HepG2 (cell line): ENCODE data around the gene RGS7. TPM values are rescaled to one million over a fixed set of nuclear protein-coding genes. Genes with fewer than 3 reads are reported as not detected.

Source experiments
- ATAC-seq: fragments of 200-7000 bp; cut with Tn5 transposase; 3 replicates; pipeline ENCODE4 v1.9.1; 2020; ENCODE audit warnings: mild to moderate bottlenecking, moderate library complexity
- BruUV-seq: library from RNA; stranded (reverse); fragments of 400-500 nt; replicated peaks from 2 replicates; lab custom pipeline; 2021; lab: Mats Ljungman, UMichigan
- CTCF ChIA-PET: fragments of 300-600 bp; formaldehyde crosslinking; extraction: SDS; loops from one replicate; lab custom pipeline; 2021; ENCODE audit warnings: low total read pairs, inconsistent platforms, low intra/inter-chr PET ratio; lab: Yijun Ruan, JAX
- POLR2A ChIA-PET: fragments of 350-600 bp; sonication (Branson Sonifier 250); formaldehyde crosslinking; loops from one replicate; lab custom pipeline; 2020; ENCODE audit warnings: antibody characterized with exemption, inconsistent platforms; lab: Yijun Ruan, JAX
- DNase-seq: peaks from one replicate; pipeline ENCODE4 v3.0.0-alpha.2; 2015; ENCODE audit warnings: low spot score
- FAIRE-seq: peaks from 3 replicates; lab custom pipeline; 2011; peaks lifted over from hg19 to GRCh38; lab: Jason Lieb, UNC
- H2AFZ ChIP-seq: one replicate; pipeline ENCODE4 v1.6.1; 2011; ENCODE audit warnings: low read length, inconsistent platforms
- H3K27ac ChIP-seq: fragments of 300-600 bp; 3 replicates; pipeline ENCODE4 v1.8.0; 2011; ENCODE audit warnings: mixed run types, mild to moderate bottlenecking, mixed read lengths, low read length, inconsistent platforms; ENCODE audit not compliant: insufficient read depth; ENCODE audit errors: extremely low read length
- H3K27me3 ChIP-seq, 2 experiments: fragments of 200-600 bp in 1 of 2; 2 replicates in 1 of 2; 3 replicates in 1 of 2; pipeline versions ENCODE4 v1.6.0 to v1.8.0; 2011; ENCODE audit warnings: low read length in 2 of 2, mild to moderate bottlenecking in 2 of 2, moderate library complexity in 2 of 2, inconsistent platforms in 1 of 2; ENCODE audit not compliant: insufficient read depth in 2 of 2, control insufficient read depth in 1 of 2
- H3K36me3 ChIP-seq, 2 experiments: fragments of 200-600 bp in 1 of 2; replicated peaks in 1 of 2; 2 replicates in 1 of 2; 3 replicates in 1 of 2; pipeline versions ENCODE4 v1.5.1 to v1.8.0; 2011; ENCODE audit warnings: low read length in 2 of 2, inconsistent platforms in 1 of 2; ENCODE audit not compliant: insufficient read depth in 2 of 2, control insufficient read depth in 1 of 2
- H3K4me1 ChIP-seq: 2 replicates; pipeline ENCODE4 v1.5.1; 2012; ENCODE audit warnings: low read length, inconsistent platforms; ENCODE audit not compliant: insufficient read depth
- H3K4me2 ChIP-seq: 2 replicates; pipeline ENCODE4 v1.6.0; 2011; ENCODE audit warnings: low read depth, low read length, inconsistent platforms
- H3K4me3 ChIP-seq, 3 experiments: fragments of 200-600 bp in 1 of 3; sonication (generic), shearing (Covaris generic) in 1 of 3; replicated peaks in 1 of 3; 2 replicates each; pipeline ENCODE4 v1.5.1; 2011 to 2016; ENCODE audit warnings: low read length in 3 of 3, inconsistent platforms in 2 of 3, low read depth in 2 of 3, mild to moderate bottlenecking in 2 of 3, control low read depth in 1 of 3, mixed read lengths in 1 of 3; ENCODE audit not compliant: insufficient read depth in 1 of 3
- H3K79me2 ChIP-seq: one replicate; pipeline ENCODE4 v1.6.1; 2011; ENCODE audit warnings: low read length, inconsistent platforms; ENCODE audit not compliant: insufficient read depth
- H3K9ac ChIP-seq: 2 replicates; pipeline ENCODE4 v1.6.0; 2011; ENCODE audit warnings: mild to moderate bottlenecking, low read depth, low read length, inconsistent platforms; ENCODE audit not compliant: insufficient read depth
- H3K9me3 ChIP-seq: 2 replicates; pipeline ENCODE4 v1.5.1; 2012; ENCODE audit warnings: mild to moderate bottlenecking, low read length
- H4K20me1 ChIP-seq: 2 replicates; pipeline ENCODE4 v1.6.0; 2011; ENCODE audit warnings: inconsistent platforms, mild to moderate bottlenecking, low read length, moderate library complexity; ENCODE audit not compliant: insufficient read depth
- AHDC1 ChIP-seq: sonication (generic); formaldehyde crosslinking; IDR thresholded peaks from 2 replicates; pipeline ENCODE4 v1.5.1; 2020; ENCODE audit warnings: mild to moderate bottlenecking, missing genetic modification reagents, borderline replicate concordance
- CREM ChIP-seq, 2 experiments: sonication (generic) in 1 of 2; formaldehyde crosslinking in 1 of 2; IDR thresholded peaks; 2 replicates each; pipeline versions ENCODE4 v1.4.0 to v1.6.1; 2016 to 2020; ENCODE audit warnings: antibody characterized with exemption in 1 of 2, mild to moderate bottlenecking in 1 of 2, missing genetic modification reagents in 1 of 2
- HINFP ChIP-seq: sonication (generic); formaldehyde crosslinking; IDR thresholded peaks from 2 replicates; pipeline ENCODE4 v1.4.0; 2020; ENCODE audit warnings: low read depth, mild to moderate bottlenecking, missing genetic modification reagents
- MED13 ChIP-seq: sonication (generic); formaldehyde crosslinking; IDR thresholded peaks from 2 replicates; pipeline ENCODE4 v1.5.0; 2020; ENCODE audit warnings: missing genetic modification reagents
- MXD3 ChIP-seq: IDR thresholded peaks from 2 replicates; pipeline ENCODE4 v1.6.1; 2016; ENCODE audit warnings: mild to moderate bottlenecking, missing biosample characterization, missing genetic modification reagents
- SP1 ChIP-seq, 2 experiments: fragments of 450-650 bp in 1 of 2; sonication (generic) in 1 of 2; formaldehyde crosslinking in 1 of 2; IDR thresholded peaks; 2 replicates each; pipeline versions ENCODE4 v1.4.0 to v1.6.1; 2016 to 2020; ENCODE audit warnings: missing genetic modification reagents in 1 of 2
- STAG1 ChIP-seq: sonication (generic); formaldehyde crosslinking; IDR thresholded peaks from 2 replicates; pipeline ENCODE4 v1.4.0; 2020; ENCODE audit warnings: missing genetic modification reagents
- TAF15 ChIP-seq: fragments of 200-400 bp; formaldehyde crosslinking; IDR thresholded peaks from one replicate; pipeline ENCODE4 v1.6.1; 2018; ENCODE audit warnings: mild to moderate bottlenecking, low read depth, low read length; ENCODE audit not compliant: poor library complexity, severe bottlenecking
- TOPORS ChIP-seq: sonication (generic); formaldehyde crosslinking; IDR thresholded peaks from 2 replicates; pipeline ENCODE4 v1.8.0; 2023; ENCODE audit warnings: mild to moderate bottlenecking, missing genetic modification reagents
- ZNF484 ChIP-seq: sonication (generic); formaldehyde crosslinking; IDR thresholded peaks from 2 replicates; pipeline ENCODE4 v1.5.1; 2020; ENCODE audit warnings: mild to moderate bottlenecking, low read depth, missing genetic modification reagents, borderline replicate concordance
- ZNF777 ChIP-seq: sonication (generic); formaldehyde crosslinking; IDR thresholded peaks from 2 replicates; pipeline ENCODE4 v1.4.0; 2020; ENCODE audit warnings: missing genetic modification reagents
- WGBS: methylation state at CpG from one replicate; pipeline ENCODE4 v1.1.6; 2017; ENCODE audit warnings: low lambda C conversion rate; 5-methylcytosine and 5-hydroxymethylcytosine counted together
- in situ Hi-C: cut with HindIII; loops from 2 replicates; pipeline ENCODE4 v1.10.0; 2017; ENCODE audit warnings: low pct_unique_long_range_greater_than_20kb; ENCODE audit not compliant: extremely low pct_ligation_motif_present
- intact Hi-C: fragments of 100-400 bp; cut with micrococcal nuclease; formaldehyde crosslinking; loops from one replicate; pipeline ENCODE4 v1.10.0; 2022; ENCODE audit not compliant: unreplicated experiment
- polyA plus RNA-seq, 8 experiments: library from polyadenylated mRNA; depleted of rRNA in 3 of 8; stranded (reverse) in 7 of 8; unstranded in 1 of 8; fragments of >200 nt; fragmentation: Illumina TruSeq in 4 of 8; extraction: Trizol in 4 of 8; gene quantifications; 2 replicates each; pipeline versions ENCODE4 v1.2.1 to v1.2.3, GENCODE V29; 2011 to 2016; ENCODE audit warnings: low read depth in 4 of 8, missing spikeins in 1 of 8, mixed read lengths in 1 of 8; ENCODE audit not compliant: insufficient read depth in 1 of 8
- total RNA-seq, 5 experiments: library from RNA; depleted of rRNA; stranded (reverse); fragments of >200 nt; fragmentation: Illumina TruSeq; extraction: Trizol; gene quantifications; 2 replicates each; pipeline ENCODE4 v1.2.3, GENCODE V29; 2016; ENCODE audit warnings: low read depth in 1 of 5

The RGS7 gene
- total and polyA plus RNA-seq, 2 of the 13 experiments (the other 11 are each of a cell fraction or from before 2014, with no cell fraction given) = not detected

- no peak for TF ChIP-seq MXD3 (CRISPR knock-in tag)
- TF ChIP-seq AHDC1 (CRISPR knock-in tag) = no peak
- no peak for TF ChIP-seq ZNF777
- no peak for TF ChIP-seq HINFP (CRISPR knock-in tag)
These were observed 550.7 kb downstream of the RGS7 start (continued) for GRCh38 chr1:240806200-240806745.

GRCh38 chr1:240804475-240804874, 552.5 kb downstream of the RGS7 start:
- POLR2A ChIA-PET = no interaction called here
- no peaks in the 10 kb centered on the region for H3K27me3 ChIP-seq

More at GRCh38 chr1:240804475-240804874, 552.5 kb downstream of the RGS7 start:
- H3K4me1 ChIP-seq = no peaks in the 10 kb centered on the region
- H3K27ac ChIP-seq = no peak overlapping the region
- intact Hi-C loops = no loop called here
- FAIRE-seq (no peak), ATAC-seq (no peak), DNase-seq (no peak)
- no peaks in the 10 kb centered on the region for H3K9me3 ChIP-seq
- CTCF ChIA-PET = no interaction called here
- H3K9ac ChIP-seq = no peak overlapping the region
- 9% methylated on average over 2 of the region's 2 CpGs for WGBS
- H3K36me3 ChIP-seq = no peaks in the 10 kb centered on the region
- H3K4me2 ChIP-seq = no peak overlapping the region
- no peak overlapping the region for H2AFZ ChIP-seq
- in situ Hi-C loops = no loop called here
- TF ChIP-seq TAF15 (no peak), ZNF484 (CRISPR knock-in tag) (no peak), TOPORS (CRISPR knock-in tag) (no peak), SP1 (IDR thresholded peaks at IDR 0.05) (no peak), SP1 (CRISPR knock-in tag; IDR thresholded peaks at IDR 0.05) (no peak), MED13 (CRISPR knock-in tag) (no peak), STAG1 (CRISPR knock-in tag) (no peak), CREM (IDR thresholded peaks at IDR 0.05) (no peak), CREM (CRISPR knock-in tag; IDR thresholded peaks at IDR 0.05) (no peak)
- no TSS peak for BruUV-seq
- H3K79me2 ChIP-seq = no peaks in the 10 kb centered on the region
- H4K20me1 ChIP-seq = no peaks in the 10 kb centered on the region
- no peak overlapping the region for H3K4me3 ChIP-seq
